Adipose tissue (tissue), 3 donors: ENCODE data around the gene HACE1. TPM values are rescaled to one million over a fixed set of nuclear protein-coding genes. Genes with fewer than 3 reads are reported as not detected.
"Not testable (repeated sequence)": the region's sequence is repeated elsewhere in the genome, so short reads cannot be mapped to it uniquely, and the experiment has no call there.

Experiments
- H3K27ac ChIP-seq: one replicate; pipeline ENCODE4 v1.5.1; 2013; ENCODE audit warnings: low read depth, low read length
- WGBS, 3 donors: extraction: QIAGEN DNeasy Blood & Tissue Kit; methylation state at CpG; one replicate each; pipeline ENCODE4 v1.1.7; 2013; 5-methylcytosine and 5-hydroxymethylcytosine counted together
- polyA plus RNA-seq, 3 donors: library from polyadenylated mRNA; stranded (reverse); fragments of 200-250 nt; gene quantifications; one replicate each; pipeline ENCODE4 v1.2.3, GENCODE V29; 2013
- donor health status: healthy with polysubstance abuse.
- donor health status: Bipolar disorder and iron deficiency.
- donor health status: healthy.

Gene HACE1, protein sequence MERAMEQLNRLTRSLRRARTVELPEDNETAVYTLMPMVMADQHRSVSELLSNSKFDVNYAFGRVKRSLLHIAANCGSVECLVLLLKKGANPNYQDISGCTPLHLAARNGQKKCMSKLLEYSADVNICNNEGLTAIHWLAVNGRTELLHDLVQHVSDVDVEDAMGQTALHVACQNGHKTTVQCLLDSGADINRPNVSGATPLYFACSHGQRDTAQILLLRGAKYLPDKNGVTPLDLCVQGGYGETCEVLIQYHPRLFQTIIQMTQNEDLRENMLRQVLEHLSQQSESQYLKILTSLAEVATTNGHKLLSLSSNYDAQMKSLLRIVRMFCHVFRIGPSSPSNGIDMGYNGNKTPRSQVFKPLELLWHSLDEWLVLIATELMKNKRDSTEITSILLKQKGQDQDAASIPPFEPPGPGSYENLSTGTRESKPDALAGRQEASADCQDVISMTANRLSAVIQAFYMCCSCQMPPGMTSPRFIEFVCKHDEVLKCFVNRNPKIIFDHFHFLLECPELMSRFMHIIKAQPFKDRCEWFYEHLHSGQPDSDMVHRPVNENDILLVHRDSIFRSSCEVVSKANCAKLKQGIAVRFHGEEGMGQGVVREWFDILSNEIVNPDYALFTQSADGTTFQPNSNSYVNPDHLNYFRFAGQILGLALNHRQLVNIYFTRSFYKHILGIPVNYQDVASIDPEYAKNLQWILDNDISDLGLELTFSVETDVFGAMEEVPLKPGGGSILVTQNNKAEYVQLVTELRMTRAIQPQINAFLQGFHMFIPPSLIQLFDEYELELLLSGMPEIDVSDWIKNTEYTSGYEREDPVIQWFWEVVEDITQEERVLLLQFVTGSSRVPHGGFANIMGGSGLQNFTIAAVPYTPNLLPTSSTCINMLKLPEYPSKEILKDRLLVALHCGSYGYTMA
- polyA plus RNA-seq, result 1 to 10 TPM; 2.5 to 8.1 (median 5.5) TPM

DNA sequence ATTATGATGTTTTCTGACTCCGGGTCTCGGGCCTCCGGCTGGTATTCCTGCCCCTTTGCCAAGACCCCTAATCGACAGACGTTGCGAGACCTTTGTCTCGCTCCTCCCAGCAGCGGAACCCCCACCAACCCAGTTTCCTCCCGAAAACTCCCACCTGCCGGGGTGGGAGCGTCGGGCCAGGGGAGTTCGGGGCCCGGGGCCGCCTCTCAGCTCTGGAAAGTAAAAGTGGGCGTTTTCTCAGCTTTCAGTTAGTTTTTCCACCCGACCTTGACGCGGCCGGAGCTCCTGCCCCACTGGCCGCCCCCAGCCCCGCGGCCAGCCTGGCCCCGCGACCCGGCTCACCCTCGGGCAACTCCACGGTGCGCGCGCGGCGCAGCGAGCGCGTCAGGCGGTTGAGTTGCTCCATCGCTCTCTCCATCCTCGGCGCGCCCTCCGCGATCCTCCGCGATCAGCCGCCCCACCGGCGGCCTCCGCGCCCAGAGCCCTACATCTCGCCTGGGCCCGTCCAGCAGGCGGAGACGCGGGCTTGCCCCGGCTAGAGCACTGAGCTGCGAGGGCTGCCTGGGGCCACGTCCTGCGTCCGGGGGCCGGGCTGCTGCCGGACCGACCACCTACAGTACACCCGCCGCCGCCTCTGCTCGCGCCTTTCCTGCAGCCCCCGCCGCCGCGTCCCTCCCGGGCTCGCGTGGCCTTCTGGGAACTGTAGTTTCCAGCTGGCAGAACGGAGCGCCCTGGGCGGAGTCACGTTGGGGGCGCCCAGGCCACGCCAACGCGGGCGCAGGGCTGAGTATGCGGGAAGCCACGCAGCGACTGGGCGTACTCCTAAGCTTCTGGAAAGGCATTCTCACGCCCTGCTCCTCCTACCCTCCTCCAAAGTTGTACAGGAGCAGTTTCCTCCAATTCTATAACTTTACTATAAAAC, at the start of gene HACE1:
HACE1 (minus strand) TSS at position 695 of the 922 bp plus-strand sequence; CDS start at position 418, 277 bp downstream.
- H3K27ac ChIP-seq, result no peak within 1 kb of the TSS
- 0% methylated on average over 71 to 89 of the region's 89 CpGs for WGBS, 3 donors

DNA sequence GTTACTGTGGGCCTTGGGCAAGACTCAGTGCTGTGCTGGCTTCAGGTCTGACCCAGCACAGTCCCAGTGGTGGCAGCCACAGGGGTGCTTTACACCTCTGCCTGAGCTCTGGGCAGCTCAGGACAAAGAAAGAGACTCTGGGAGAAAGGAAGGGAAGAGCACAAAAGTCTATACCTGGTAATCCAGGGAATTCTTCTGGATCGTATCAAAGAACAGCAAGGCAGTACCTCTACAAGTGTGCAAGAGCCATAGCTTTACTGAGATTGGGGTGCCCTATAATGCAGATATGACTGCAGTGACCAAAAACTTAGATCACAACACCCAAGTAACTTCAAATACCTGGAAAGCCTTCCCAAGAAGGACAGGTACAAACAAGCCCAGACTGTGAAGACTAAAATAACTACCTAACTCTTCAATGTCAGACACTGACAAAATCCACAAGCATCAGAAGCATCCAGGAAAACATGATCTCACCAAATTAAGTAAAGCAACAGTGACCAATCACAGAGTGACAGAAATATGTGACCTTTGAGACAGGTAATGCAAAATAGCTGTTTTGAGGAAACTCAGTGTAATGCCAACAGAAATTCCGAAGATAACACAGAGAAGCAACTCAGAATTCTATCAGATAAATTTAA, 49.3 kb upstream of the HACE1 start:
- H3K27ac ChIP-seq, result no peak overlapping the region
- 68 to 89% (median 86%) methylated on average over 2 of the region's 2 CpGs for WGBS, 3 donors

DNA sequence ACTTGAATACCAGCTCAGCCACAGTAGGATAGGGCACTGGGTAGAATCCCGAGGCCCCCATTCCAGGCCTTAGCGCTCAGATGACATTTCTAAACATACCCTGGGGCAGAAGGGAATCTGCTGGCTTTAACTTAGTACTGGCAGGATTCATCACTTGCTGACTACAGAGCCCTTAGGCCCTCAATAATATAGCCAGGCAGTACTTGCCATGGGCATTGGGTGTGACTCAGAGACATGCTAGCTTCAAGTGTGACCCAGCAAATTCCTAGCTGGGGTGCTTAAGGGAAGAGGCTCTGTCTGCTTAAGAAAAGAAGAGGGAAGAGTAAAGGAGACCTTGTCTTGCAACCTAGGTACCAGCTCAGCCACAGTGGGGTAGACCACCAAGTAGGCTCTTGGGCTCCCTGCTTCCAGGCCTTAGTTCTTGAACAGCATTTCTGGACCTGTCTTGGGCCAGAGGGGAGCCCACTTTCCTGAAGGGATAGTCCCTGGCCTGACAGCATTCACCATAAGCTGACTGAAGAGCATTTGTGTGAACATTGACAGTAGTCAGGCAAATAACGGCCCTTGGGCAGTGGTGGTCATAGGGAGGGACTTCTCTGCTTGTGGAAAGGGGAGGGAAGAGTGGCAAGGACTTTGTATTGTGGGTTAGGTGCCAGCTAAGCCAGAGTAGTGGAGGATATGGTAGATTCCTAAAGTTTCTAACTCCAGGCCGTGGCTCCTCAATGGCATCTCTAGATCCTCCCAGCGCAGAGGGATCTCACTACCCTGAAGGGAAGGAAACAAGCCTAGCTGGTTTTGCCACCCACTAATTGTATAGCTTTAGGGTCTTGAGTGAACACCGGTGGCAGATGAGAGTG, 48.5 kb upstream of the HACE1 start:
- 83 to 92% (median 89%) methylated on average over 6 of the region's 6 CpGs for WGBS, 3 donors
- no peak overlapping the region for H3K27ac ChIP-seq

DNA sequence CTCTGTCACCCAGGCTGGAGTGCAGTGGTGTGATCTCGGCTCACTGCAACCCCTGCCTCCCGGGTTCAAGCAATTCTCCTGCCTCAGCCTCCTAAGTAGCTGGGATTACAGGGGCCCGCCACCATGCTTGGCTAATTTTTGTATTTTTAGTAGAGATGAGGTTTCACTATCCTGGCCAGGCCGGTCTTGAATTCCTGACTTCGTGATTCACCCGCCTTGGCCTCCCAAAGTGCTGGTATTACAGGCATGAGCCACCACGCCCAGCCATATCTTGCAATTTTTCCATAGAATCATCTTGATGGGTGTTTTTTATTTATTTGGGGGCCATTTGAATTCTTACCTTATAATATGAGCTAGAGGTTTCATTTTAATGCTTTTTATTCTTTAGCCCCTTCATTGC, 39.2 kb upstream of the HACE1 start:
- 84 to 87% (median 86%) methylated on average over 7 of the region's 7 CpGs for WGBS, 3 donors
- not testable (repeated sequence) for H3K27ac ChIP-seq

DNA sequence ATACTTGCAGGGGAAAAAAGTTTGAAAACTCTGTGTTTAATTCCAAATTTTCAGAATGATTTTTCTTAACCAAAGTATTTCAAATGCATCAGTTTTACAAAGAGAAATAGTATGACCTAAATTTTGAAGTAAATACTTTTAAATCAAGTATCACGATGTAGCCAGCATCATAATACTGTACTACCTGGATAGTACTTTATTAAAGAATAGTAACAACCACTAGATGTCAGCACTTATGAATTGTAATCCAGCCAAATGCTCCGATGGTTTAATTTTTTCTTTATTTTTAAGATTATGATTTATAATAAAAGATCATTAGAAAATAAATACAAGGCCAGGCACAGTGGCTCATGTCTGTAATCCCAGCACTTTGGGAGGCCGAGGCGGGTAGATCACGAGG, 37.2 kb upstream of the HACE1 start:
- no peak overlapping the region for H3K27ac ChIP-seq
- whole genome bisulfite sequencing, 3 donors, result 68 to 72% (median 71%) methylated on average over 5 of the region's 5 CpGs

DNA sequence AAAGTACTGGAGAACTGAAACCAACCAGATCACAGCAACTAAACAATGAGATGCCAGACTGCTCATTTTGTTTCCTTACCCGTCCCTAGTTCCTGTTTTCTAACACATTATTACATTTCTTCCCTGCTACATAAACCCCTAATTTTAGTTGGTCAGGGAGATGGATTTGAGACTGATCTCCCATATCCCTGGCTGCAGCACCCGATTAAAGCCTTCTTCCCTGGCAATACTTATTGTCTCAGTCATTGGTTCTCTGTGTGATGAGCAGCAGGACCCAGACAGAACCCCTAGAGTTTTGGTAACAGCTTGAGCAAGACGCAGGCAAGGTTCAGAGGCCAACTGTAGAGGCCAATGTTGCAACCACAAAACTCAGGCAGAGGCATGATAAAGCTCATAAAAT, 28.3 kb upstream of the HACE1 start:
- WGBS, 3 donors, result 75 to 83% (median 78%) methylated on average over 3 of the region's 3 CpGs
- H3K27ac ChIP-seq, result no peak overlapping the region

DNA sequence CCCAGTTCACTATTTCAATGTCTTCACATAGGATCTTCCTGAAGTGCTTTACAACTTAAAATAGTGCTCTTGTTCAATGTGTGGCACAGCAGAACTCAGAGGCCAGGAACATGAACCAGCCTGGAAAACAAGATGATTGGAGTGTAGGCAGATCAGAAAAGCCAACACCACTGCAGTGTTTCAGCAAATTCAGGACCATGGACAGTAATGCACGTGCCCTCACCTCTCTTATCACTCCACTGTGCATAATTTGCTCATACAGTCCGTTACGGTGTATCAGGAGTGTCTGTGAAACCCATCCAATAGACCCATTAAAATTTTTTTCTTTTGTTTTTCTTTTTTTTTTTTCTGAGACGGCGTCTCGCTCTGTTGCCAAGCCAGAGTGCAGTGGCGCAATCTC, 27.6 kb upstream of the HACE1 start:
- WGBS, 3 donors, result 53 to 62% (median 56%) methylated on average over 7 of the region's 7 CpGs
- no peak overlapping the region for H3K27ac ChIP-seq

DNA sequence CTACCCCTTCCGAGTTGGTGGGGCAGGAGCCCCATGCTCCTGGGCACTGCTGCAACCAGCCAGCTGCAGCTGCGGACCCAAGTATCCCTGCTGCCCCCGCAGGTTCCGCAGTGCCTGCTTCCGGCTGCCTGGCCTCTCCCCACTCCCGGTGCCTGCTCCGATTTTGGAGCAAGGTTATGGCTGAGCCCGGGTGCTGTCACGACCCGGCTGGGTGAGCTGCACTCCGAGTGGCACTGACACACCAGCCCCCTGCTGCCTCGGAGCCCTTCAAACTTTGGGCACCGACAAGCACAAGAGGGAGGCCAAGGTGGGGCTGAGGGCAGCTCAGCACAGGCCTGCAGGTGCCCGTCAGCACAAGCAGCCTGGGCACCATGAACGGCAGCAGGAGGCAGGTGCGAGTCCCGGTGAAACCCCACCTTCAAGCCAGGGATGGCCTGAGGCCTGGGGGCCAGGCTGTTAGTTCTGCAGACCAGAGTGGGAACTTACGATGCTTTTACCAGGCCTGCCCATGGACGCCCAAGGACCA, 25.9 kb upstream of the HACE1 start:
- H3K27ac ChIP-seq, result no peak overlapping the region
- WGBS, 3 donors, result 51 to 75% (median 74%) methylated on average over 19 of the region's 19 CpGs

DNA sequence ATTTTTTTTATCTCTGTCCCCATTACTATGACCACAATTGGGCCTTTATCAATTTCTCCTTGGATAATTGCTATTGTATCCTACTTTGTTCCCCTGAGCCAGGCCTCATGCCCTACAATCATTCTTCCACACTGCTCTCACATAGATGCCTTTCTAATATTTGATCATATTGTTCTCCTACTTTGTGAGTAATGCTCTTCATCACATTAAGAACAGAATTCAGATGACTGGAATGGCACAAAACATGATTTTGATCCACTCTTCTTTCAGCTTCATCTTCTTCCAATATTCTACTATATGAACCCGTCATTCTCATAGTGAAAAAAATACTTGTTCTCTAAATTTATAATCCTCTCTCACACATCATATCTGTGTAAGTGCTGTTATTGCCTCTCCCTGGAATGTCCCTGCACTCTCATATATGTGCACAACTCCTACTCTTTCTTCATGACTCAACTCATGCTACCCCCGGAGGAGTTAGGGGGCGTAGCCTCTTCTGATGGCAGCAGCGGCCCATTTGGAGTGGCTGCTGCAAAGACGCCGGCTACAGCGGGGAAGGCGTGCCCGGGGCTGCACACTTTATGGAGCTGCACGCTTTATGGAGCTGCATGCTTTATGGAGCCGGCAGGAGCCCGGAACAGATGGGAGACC, 25.3 kb upstream of the HACE1 start:
- H3K27ac ChIP-seq, result no peak overlapping the region
- 53 to 61% (median 54%) methylated on average over 12 of the region's 12 CpGs for WGBS, 3 donors

DNA sequence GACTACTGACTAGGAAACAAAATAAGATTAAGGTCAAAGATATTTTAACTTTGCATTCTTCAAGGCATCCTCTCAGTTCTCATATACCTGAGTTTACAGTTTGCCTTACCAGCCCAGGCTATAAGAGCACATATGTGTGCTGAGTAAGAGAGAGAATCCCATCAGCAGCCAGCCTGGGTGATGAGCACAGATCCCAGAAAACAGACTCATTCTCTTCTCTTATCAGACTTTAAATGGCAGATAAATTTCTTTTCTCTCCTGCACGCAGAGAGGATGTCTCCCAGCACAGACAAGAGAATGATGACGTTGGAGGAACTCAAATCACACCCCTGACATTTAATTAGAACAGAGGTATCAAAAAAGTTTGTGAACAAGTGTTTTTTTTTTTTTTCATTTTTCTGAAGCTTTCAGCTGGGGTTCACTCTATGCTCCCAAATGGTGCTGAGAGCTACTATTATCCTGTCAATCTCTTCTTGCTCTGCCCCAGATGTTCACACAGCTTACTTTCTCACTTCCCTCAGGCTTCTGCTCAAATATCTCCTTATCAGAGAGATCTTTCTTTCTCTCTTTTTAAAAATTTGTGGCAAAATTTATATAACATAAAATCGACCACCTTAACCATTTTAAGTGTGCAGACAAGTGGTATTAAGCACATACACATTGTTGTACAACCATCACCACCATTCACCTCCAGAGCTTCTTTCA, 22.4 kb upstream of the HACE1 start:
- 41 to 53% (median 45%) methylated on average over 3 of the region's 3 CpGs for WGBS, 3 donors
- H3K27ac ChIP-seq, result no peak overlapping the region

DNA sequence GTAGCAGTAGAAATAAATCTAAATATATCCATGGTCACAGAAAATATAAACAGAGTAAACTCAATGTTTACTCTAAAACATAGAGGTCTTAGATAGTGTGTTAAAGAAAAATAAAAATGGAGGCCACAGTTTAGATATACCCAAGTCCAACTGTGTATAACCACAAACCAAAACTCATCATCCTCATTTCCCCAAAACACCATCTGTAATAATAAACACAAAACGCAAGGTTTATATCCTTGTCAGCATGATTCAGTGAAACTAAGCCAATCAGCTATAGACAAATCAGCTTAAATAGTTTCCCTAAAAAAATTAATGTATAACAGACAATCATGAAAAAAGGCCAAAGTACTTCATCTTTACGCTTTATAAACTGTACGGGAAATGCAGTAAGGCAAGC, 2.7 kb upstream of the HACE1 start:
- 65 to 81% (median 78%) methylated on average over 3 of the region's 3 CpGs for WGBS, 3 donors
- H3K27ac ChIP-seq, result no peak overlapping the region

DNA sequence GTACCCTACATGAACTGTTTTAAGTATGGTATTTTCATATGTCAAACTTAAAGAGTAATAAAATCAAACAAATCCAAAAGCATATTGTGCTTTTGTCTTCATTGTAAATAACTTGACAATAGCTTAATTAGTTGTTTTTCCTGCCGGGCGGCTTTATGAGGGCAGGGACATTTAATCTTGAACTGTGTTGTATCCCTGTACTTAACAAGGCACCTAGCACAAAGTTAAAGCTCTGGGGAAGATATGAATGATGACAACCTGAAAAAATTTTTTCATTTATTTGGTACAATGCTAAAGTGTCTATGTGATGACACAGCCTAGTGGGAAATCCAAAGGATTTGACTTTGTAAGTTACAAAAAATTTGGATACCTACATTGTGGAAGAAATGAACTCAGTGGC, 502 bp upstream of the HACE1 start:
- 54 to 82% (median 70%) methylated on average over 2 of the region's 2 CpGs for WGBS, 3 donors
- H3K27ac ChIP-seq, result no peak overlapping the region

DNA sequence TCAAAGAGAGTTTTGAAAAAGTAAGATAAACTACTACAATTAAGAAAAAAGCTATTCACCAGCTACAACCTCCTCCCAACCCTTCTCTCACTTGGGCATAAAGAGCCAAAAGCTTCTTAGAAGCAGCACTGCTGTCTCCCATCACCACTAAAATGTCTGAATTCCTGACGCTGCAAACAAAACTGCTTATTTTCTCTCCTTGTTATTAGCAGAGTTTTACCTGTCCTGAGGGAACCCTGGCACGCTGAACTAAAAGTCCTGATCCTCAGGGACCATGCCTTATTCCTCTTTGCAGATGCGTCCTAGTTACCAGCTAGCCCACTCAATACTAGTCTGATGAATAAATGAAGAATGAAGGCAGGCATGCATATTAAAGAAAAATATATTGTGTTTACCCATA, 1.1 kb downstream of the HACE1 start:
- no peak overlapping the region for H3K27ac ChIP-seq
- 14 to 30% (median 20%) methylated on average over 3 of the region's 3 CpGs for WGBS, 3 donors

DNA sequence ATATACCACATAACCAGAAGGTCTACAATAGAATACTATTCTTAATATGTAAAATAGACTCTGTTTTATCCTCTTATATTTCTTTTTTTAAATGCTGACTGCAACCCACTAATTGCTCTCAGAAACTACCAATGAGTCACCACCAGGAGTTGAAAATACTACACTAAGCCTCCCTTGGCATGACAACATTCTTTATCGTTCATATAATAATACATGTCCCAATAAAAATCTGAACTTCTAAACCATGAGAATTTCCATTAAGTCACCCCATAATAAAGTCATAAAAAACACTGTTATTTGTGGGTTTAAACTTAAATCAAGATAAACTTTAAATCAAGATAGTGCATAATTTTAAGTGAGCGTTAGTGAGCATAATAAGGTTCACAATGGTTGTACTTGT, 4.2 kb downstream of the HACE1 start:
- H3K27ac ChIP-seq, result no peak overlapping the region
- 79 to 92% (median 92%) methylated on average over 2 of the region's 2 CpGs for WGBS, 3 donors

DNA sequence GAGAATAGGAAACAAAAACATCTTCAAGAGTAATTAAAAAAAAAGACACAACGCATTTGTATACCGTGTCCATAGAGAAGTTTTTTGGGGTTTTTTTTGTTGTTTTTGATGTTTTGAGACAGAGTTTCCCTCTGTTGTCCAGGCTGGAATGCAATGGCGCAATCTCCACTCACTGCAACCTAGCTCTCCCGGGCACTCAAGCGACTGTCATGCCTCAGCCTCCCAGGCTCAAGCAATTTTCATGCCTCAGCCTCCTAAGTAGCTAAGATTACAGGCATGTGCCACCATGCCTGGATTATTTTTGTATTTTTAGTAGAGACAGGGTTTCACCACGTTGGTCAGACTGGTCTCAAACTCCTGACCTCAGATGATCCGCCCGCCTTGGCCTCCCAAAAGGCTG, 12.0 kb downstream of the HACE1 start:
- 82 to 91% (median 88%) methylated on average over 8 of the region's 8 CpGs for WGBS, 3 donors
- not testable (repeated sequence) for H3K27ac ChIP-seq

DNA sequence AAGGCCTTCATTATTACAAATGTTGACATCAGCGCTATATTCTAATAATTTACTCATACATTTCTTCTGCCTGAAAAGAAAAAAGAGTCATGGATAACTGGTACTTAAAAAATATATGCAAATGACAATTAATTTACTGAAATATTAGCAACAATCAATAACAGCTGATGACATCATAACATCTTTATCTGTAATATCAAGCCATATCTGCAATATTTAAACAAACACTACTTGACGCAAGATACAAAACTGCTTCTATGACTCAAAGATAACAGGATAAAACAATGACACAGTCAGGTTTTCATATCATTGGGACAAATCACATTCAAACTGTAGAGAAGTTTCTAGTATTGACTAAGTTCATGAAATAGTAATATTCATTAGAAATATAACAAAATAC, 16.5 kb downstream of the HACE1 start:
- WGBS, 3 donors, result 84 to 98% (median 97%) methylated on average over 2 of the region's 2 CpGs
- no peak overlapping the region for H3K27ac ChIP-seq
